Vagina (tissue), 2 donors: ENCODE measurements around the gene NCR2.

Experiments used
- CTCF ChIP-seq, 3 experiments: fragments of 450-650 bp in 2 of 3; fragments of 200-600 bp in 1 of 3; sonication (generic) in 1 of 3; IDR thresholded peaks; one replicate each; pipeline ENCODE4 v1.5.1; 2017 to 2019; ENCODE audit warnings: antibody characterized with exemption in 3 of 3, mild to moderate bottlenecking in 2 of 3, moderate library complexity in 2 of 3
- POLR2A ChIP-seq, 2 donors: fragments of 450-650 bp; IDR thresholded peaks; one replicate each; pipeline ENCODE4 v1.6.1; 2017; ENCODE audit warnings: antibody characterized with exemption in 2 of 2, mild to moderate bottlenecking in 2 of 2, moderate library complexity in 2 of 2
- POLR2AphosphoS5 ChIP-seq, 2 donors: sonication (generic); formaldehyde crosslinking; IDR thresholded peaks; one replicate each; pipeline ENCODE4 v1.9.0; 2017; ENCODE audit warnings: antibody characterized with exemption in 2 of 2, mild to moderate bottlenecking in 2 of 2, low read depth in 1 of 2; ENCODE audit not compliant: insufficient read depth in 1 of 2

- TF ChIP-seq POLR2AphosphoS5 (IDR thresholded peaks at IDR 0.05; ENCODE audit: insufficient read depth in 1 of 2, low read depth in 1 of 2) (no peak), CTCF (IDR thresholded peaks at IDR 0.05) (no peak), POLR2A (IDR thresholded peaks at IDR 0.05) (no peak)
Measured at GRCh38 chr6:41294214-41294872, 41.1 kb upstream of the NCR2 start.
